ENCODE measurements around the gene RARG.
A peak's percentile ranks its signal among the peaks of the same experiment; 100 is the strongest.
"Not testable (repeated sequence)": the region's sequence is repeated elsewhere in the genome, so short reads cannot be mapped to it uniquely, and the experiment has no call there.

RARG gene

GRCh38 chr12:53191096-53191884 lies 40.7 kb downstream of the RARG start:
- no peak for DNase-seq (ENCODE audit: low read depth in 2 of 2)

GRCh38 chr12:53190108-53190729 lies 41.8 kb downstream of the RARG start:
- no peak for DNase-seq (ENCODE audit: low read depth in 2 of 2)

GRCh38 chr12:53187145-53187899 lies 44.7 kb downstream of the RARG start:
- DNase-seq (ENCODE audit: low read depth in 2 of 2) = no peak

- DNase-seq (ENCODE audit: low read depth in 2 of 2) = no peak
These were observed 45.3 kb downstream of the RARG start for GRCh38 chr12:53186745-53187144.

GRCh38 chr12:53185582-53186153 lies 46.3 kb downstream of the RARG start:
- no peak for DNase-seq (ENCODE audit: low read depth in 2 of 2)

- no peak for DNase-seq (ENCODE audit: low read depth in 2 of 2)
These were observed 47.2 kb downstream of the RARG start for GRCh38 chr12:53184828-53185227.

GRCh38 chr12:53182903-53183302 lies 49.1 kb downstream of the RARG start:
- DNase-seq (ENCODE audit: low read depth in 2 of 2) = no peak

GRCh38 chr12:53181935-53182334 lies 50.1 kb downstream of the RARG start:
- DNase-seq (ENCODE audit: low read depth in 2 of 2) = no peak

- DNase-seq (ENCODE audit: low read depth in 2 of 2) = peak in 1 of 2 experiments; percentile 46
These were observed 50.9 kb downstream of the RARG start for GRCh38 chr12:53180931-53181645.

GRCh38 chr12:53180220-53180930 lies 51.6 kb downstream of the RARG start, which contains the start of the genes CSAD and ZNF740:
TSS of gene CSAD (minus strand) at chr12:53180925. CDS start at chr12:53173470, 7,455 bp downstream.
TSS of gene ZNF740 (plus strand) at chr12:53180722. CDS start at chr12:53181984, 1,262 bp downstream.
- DNase-seq (ENCODE audit: low read depth in 2 of 2) = peak; percentile 94 to 95

- no peak for DNase-seq (ENCODE audit: low read depth in 2 of 2)
These were observed 52.3 kb downstream of the RARG start for GRCh38 chr12:53179687-53180219.

- DNase-seq (ENCODE audit: low read depth in 2 of 2) = not testable (repeated sequence)
These were observed 53.2 kb downstream of the RARG start for GRCh38 chr12:53178803-53179202.

- DNase-seq (ENCODE audit: low read depth in 2 of 2) = not testable (repeated sequence)
These were observed 54.6 kb downstream of the RARG start for GRCh38 chr12:53177447-53177846.

- no peak for DNase-seq (ENCODE audit: low read depth in 2 of 2)
These were observed 55.3 kb downstream of the RARG start for GRCh38 chr12:53176750-53177149.

- DNase-seq (ENCODE audit: low read depth in 2 of 2) = no peak
These were observed 57.0 kb downstream of the RARG start for GRCh38 chr12:53174881-53175491.

GRCh38 chr12:53173085-53173715 lies 58.8 kb downstream of the RARG start:
- no peak for DNase-seq (ENCODE audit: low read depth in 2 of 2)

GRCh38 chr12:53172352-53172751 lies 59.7 kb downstream of the RARG start:
- peak in 1 of 2 experiments; percentile 44 for DNase-seq (ENCODE audit: low read depth in 2 of 2)

- no peak for DNase-seq (ENCODE audit: low read depth in 2 of 2)
These were observed 60.2 kb downstream of the RARG start for GRCh38 chr12:53171725-53172329.
